ENCODE data around the gene MLIP.

The MLIP gene

DNA sequence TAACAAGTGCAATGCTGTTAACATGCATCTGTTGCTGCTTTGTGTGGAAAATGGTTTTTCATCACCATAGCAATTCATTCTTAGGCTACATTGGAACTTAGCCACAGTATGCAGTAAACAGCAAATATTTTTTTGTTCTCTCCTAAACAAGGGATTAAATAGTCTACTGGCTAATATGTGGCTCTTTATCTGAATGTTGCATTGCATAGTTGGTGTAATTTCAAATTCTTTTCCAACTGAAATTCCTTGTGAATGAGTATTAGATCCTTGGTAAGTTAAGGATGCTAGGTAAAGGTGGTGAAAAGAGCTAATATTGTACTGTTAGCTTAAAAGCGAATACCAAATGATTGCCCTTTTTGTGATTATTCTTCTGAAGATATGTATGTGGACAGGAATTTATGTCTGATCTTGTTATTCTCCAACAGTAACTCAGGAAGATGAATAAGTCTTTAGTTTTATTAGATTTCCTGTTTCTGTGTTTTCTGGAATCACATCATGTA, 958 bp downstream of the MLIP start:
- H2AFZ ChIP-seq (ENCODE audit: low read depth, low read length) = no peak overlapping the region
- no peaks in the 10 kb centered on the region for H3K4me1 ChIP-seq (ENCODE audit: control insufficient read depth, insufficient read depth, low read depth, low read length)
- no peaks in the 10 kb centered on the region for H3K27me3 ChIP-seq (ENCODE audit: control insufficient read depth in 1 of 2, insufficient read depth in 1 of 2, low read length in 2 of 2)
- no peak overlapping the region for H2BK15ac ChIP-seq (ENCODE audit: low read depth, poor library complexity, severe bottlenecking)
- H3K9ac ChIP-seq (ENCODE audit: low read length) = no peak overlapping the region
- no peak overlapping the region for H3K27ac ChIP-seq (ENCODE audit: low read length, poor library complexity, severe bottlenecking)
- H3K36me3 ChIP-seq (ENCODE audit: control insufficient read depth in 1 of 2, insufficient read depth in 2 of 2, low read depth in 1 of 2, low read length in 2 of 2) = no peaks in the 10 kb centered on the region
- no peak overlapping the region for H4K8ac ChIP-seq (ENCODE audit: low read length)
- DNase-seq = no peak
- H3K9me3 ChIP-seq (ENCODE audit: control insufficient read depth, low read length) = peaks cover 5% of the 10 kb centered on the region
- WGBS = 100% methylated on average over 1 of the region's 1 CpG
- H3K18ac ChIP-seq (ENCODE audit: low read depth in 1 of 2, low read length in 2 of 2) = no peak overlapping the region
- no peak overlapping the region for H2BK120ac ChIP-seq (ENCODE audit: low read depth, low read length)
- H3K4me2 ChIP-seq (ENCODE audit: low read length, poor library complexity, severe bottlenecking) = no peak overlapping the region
- H3K23ac ChIP-seq (ENCODE audit: low read length in 2 of 2) = no peak overlapping the region
- H3K14ac ChIP-seq (ENCODE audit: low read length in 2 of 2) = no peak overlapping the region
- no peak overlapping the region for H4K91ac ChIP-seq (ENCODE audit: low read length)
- H3K4me3 ChIP-seq (ENCODE audit: insufficient read depth in 1 of 2, low read depth in 1 of 2, low read length in 2 of 2) = no peak overlapping the region
- no peak overlapping the region for H2AK5ac ChIP-seq (ENCODE audit: low read length, severe bottlenecking)
- no peak overlapping the region for H3K4ac ChIP-seq (ENCODE audit: low read depth in 1 of 2, low read length in 2 of 2)
- no peak overlapping the region for H2BK12ac ChIP-seq (ENCODE audit: low read length in 2 of 2)
- no peak overlapping the region for H2BK5ac ChIP-seq (ENCODE audit: low read depth, low read length, poor library complexity, severe bottlenecking)
- no peaks in the 10 kb centered on the region for H3K79me1 ChIP-seq (replicated peaks; ENCODE audit: low read length, poor library complexity, severe bottlenecking)

DNA sequence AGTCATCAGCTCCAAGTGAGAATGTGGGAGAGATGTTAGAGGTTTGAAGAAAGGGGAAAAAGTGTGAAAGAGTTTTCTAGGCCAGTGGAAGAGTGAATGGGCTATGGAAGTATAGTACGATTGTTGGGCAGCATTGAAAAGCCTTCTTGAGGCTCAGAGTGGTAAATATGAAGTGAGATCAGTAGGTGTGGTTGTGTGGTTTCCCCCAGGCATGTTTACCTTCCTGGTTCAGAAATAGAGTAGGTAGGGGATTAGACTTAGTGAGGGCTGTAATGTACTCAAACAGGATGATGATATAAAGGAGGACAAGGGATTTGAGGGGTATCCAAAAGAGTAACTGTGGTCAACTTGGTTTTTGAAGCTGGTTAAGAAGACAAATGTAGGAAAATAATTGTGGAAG, 3.7 kb downstream of the MLIP start:
- Histone ChIP-seq H2AFZ (ENCODE audit: low read depth, low read length) (no peak overlapping the region), H3K4me1 (ENCODE audit: control insufficient read depth, insufficient read depth, low read depth, low read length) (no peaks in the 10 kb centered on the region), H3K4me3 (ENCODE audit: insufficient read depth in 1 of 2, low read depth in 1 of 2, low read length in 2 of 2) (no peak overlapping the region), H3K27me3 (ENCODE audit: control insufficient read depth in 1 of 2, insufficient read depth in 1 of 2, low read length in 2 of 2) (no peaks in the 10 kb centered on the region), H2AK5ac (ENCODE audit: low read length, severe bottlenecking) (no peak overlapping the region), H2BK120ac (ENCODE audit: low read depth, low read length) (no peak overlapping the region), H4K8ac (ENCODE audit: low read length) (no peak overlapping the region), H2BK5ac (ENCODE audit: low read depth, low read length, poor library complexity, severe bottlenecking) (no peak overlapping the region), H3K14ac (ENCODE audit: low read length in 2 of 2) (no peak overlapping the region), H2BK12ac (ENCODE audit: low read length in 2 of 2) (no peak overlapping the region), H2BK15ac (ENCODE audit: low read depth, poor library complexity, severe bottlenecking) (no peak overlapping the region), H3K9me3 (ENCODE audit: control insufficient read depth, low read length) (peaks cover 5% of the 10 kb centered on the region), H3K9ac (ENCODE audit: low read length) (no peak overlapping the region), H3K36me3 (ENCODE audit: control insufficient read depth in 1 of 2, insufficient read depth in 2 of 2, low read depth in 1 of 2, low read length in 2 of 2) (no peaks in the 10 kb centered on the region), H4K91ac (ENCODE audit: low read length) (no peak overlapping the region), H3K4me2 (ENCODE audit: low read length, poor library complexity, severe bottlenecking) (peak overlapping the region; percentile 19), H3K4ac (ENCODE audit: low read depth in 1 of 2, low read length in 2 of 2) (no peak overlapping the region), H3K27ac (ENCODE audit: low read length, poor library complexity, severe bottlenecking) (no peak overlapping the region), H3K79me1 (replicated peaks; ENCODE audit: low read length, poor library complexity, severe bottlenecking) (no peaks in the 10 kb centered on the region), H3K23ac (ENCODE audit: low read length in 2 of 2) (no peak overlapping the region), H3K18ac (ENCODE audit: low read depth in 1 of 2, low read length in 2 of 2) (no peak overlapping the region)
- 93% methylated on average over 1 of the region's 1 CpG for WGBS
- DNase-seq = no peak

DNA sequence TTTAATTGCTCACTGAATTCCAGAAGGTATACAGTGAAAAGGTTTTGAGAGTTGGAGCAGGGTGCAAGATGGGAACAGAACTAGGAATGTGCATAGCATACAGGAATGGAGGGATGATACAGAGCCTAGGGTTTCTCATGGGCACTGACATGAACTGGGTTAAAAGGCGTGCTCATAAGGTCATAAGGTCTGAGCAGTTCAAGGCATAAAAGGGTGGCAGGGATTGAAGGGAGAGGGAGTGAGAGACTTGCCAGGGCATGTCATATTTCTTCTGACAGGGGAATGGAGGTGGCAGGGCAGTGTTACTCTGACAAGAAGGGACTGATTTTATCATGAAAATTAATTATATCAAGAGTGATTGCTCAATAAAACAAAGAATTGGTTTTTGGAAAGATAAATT, 4.7 kb downstream of the MLIP start:
- no peak overlapping the region for H3K18ac ChIP-seq (ENCODE audit: low read depth in 1 of 2, low read length in 2 of 2)
- no peak overlapping the region for H4K8ac ChIP-seq (ENCODE audit: low read length)
- H3K9me3 ChIP-seq (ENCODE audit: control insufficient read depth, low read length) = peaks cover 5% of the 10 kb centered on the region
- H3K36me3 ChIP-seq (ENCODE audit: control insufficient read depth in 1 of 2, insufficient read depth in 2 of 2, low read depth in 1 of 2, low read length in 2 of 2) = no peaks in the 10 kb centered on the region
- no peaks in the 10 kb centered on the region for H3K4me1 ChIP-seq (ENCODE audit: control insufficient read depth, insufficient read depth, low read depth, low read length)
- no peak overlapping the region for H3K14ac ChIP-seq (ENCODE audit: low read length in 2 of 2)
- H3K79me1 ChIP-seq (replicated peaks; ENCODE audit: low read length, poor library complexity, severe bottlenecking) = no peaks in the 10 kb centered on the region
- no peak overlapping the region for H3K4ac ChIP-seq (ENCODE audit: low read depth in 1 of 2, low read length in 2 of 2)
- H3K23ac ChIP-seq (ENCODE audit: low read length in 2 of 2) = no peak overlapping the region
- no peak overlapping the region for H2BK12ac ChIP-seq (ENCODE audit: low read length in 2 of 2)
- H3K27me3 ChIP-seq (ENCODE audit: control insufficient read depth in 1 of 2, insufficient read depth in 1 of 2, low read length in 2 of 2) = no peaks in the 10 kb centered on the region
- no peak overlapping the region for H2AK5ac ChIP-seq (ENCODE audit: low read length, severe bottlenecking)
- H4K91ac ChIP-seq (ENCODE audit: low read length) = no peak overlapping the region
- H2BK15ac ChIP-seq (ENCODE audit: low read depth, poor library complexity, severe bottlenecking) = no peak overlapping the region
- no peak overlapping the region for H3K9ac ChIP-seq (ENCODE audit: low read length)
- 80% methylated on average over 1 of the region's 1 CpG for WGBS
- H3K4me2 ChIP-seq (ENCODE audit: low read length, poor library complexity, severe bottlenecking) = no peak overlapping the region
- DNase-seq = no peak
- no peak overlapping the region for H2BK120ac ChIP-seq (ENCODE audit: low read depth, low read length)
- H2BK5ac ChIP-seq (ENCODE audit: low read depth, low read length, poor library complexity, severe bottlenecking) = no peak overlapping the region
- no peak overlapping the region for H3K27ac ChIP-seq (ENCODE audit: low read length, poor library complexity, severe bottlenecking)
- H2AFZ ChIP-seq (ENCODE audit: low read depth, low read length) = no peak overlapping the region
- no peak overlapping the region for H3K4me3 ChIP-seq (ENCODE audit: insufficient read depth in 1 of 2, low read depth in 1 of 2, low read length in 2 of 2)

DNA sequence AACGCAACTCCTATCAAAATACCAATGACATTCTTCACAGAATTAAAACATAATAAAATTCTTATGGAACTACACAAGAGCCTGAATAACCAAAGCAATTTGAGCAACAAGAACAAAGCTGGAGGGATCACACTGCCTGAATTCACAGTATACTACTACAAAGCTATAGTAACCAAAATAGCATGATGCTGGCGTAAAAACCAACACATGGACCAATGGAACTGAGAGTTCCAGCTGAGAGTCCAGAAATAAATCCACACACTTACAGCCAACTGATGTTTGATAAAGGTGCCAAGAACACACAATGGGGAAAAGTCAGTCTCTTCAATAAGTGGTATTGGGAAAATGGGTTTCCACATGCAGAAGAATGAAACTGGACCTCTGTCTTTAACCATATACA, 6.9 kb downstream of the MLIP start:
- Histone ChIP-seq H3K18ac (ENCODE audit: low read depth in 1 of 2, low read length in 2 of 2) (no peak overlapping the region), H2BK15ac (ENCODE audit: low read depth, poor library complexity, severe bottlenecking) (no peak overlapping the region), H2BK12ac (ENCODE audit: low read length in 2 of 2) (no peak overlapping the region), H3K9me3 (ENCODE audit: control insufficient read depth, low read length) (peaks cover 5% of the 10 kb centered on the region), H3K14ac (ENCODE audit: low read length in 2 of 2) (no peak overlapping the region), H3K4me1 (ENCODE audit: control insufficient read depth, insufficient read depth, low read depth, low read length) (no peaks in the 10 kb centered on the region), H2AFZ (ENCODE audit: low read depth, low read length) (no peak overlapping the region), H3K4ac (ENCODE audit: low read depth in 1 of 2, low read length in 2 of 2) (no peak overlapping the region), H3K36me3 (ENCODE audit: control insufficient read depth in 1 of 2, insufficient read depth in 2 of 2, low read depth in 1 of 2, low read length in 2 of 2) (no peaks in the 10 kb centered on the region), H3K4me2 (ENCODE audit: low read length, poor library complexity, severe bottlenecking) (no peak overlapping the region), H2AK5ac (ENCODE audit: low read length, severe bottlenecking) (no peak overlapping the region), H3K27me3 (ENCODE audit: control insufficient read depth in 1 of 2, insufficient read depth in 1 of 2, low read length in 2 of 2) (no peaks in the 10 kb centered on the region), H2BK120ac (ENCODE audit: low read depth, low read length) (no peak overlapping the region), H4K91ac (ENCODE audit: low read length) (no peak overlapping the region), H3K79me1 (replicated peaks; ENCODE audit: low read length, poor library complexity, severe bottlenecking) (no peaks in the 10 kb centered on the region), H4K8ac (ENCODE audit: low read length) (no peak overlapping the region), H3K4me3 (ENCODE audit: insufficient read depth in 1 of 2, low read depth in 1 of 2, low read length in 2 of 2) (no peak overlapping the region), H3K27ac (ENCODE audit: low read length, poor library complexity, severe bottlenecking) (no peak overlapping the region), H2BK5ac (ENCODE audit: low read depth, low read length, poor library complexity, severe bottlenecking) (no peak overlapping the region), H3K23ac (ENCODE audit: low read length in 2 of 2) (no peak overlapping the region), H3K9ac (ENCODE audit: low read length) (no peak overlapping the region)
- DNase-seq = no peak
- 98% methylated on average over 2 of the region's 2 CpGs for WGBS
